Activated CD8-positive, alpha-beta T cell treated with anti-CD3 and anti-CD28 coated beads for 36 hours (primary cell): ENCODE measurements around the gene ABHD12. TPM values are rescaled to one million over a fixed set of nuclear protein-coding genes. Genes with fewer than 3 reads are reported as not detected.

Experiments used
- ATAC-seq: fragments of 200-7000 bp; cut with Tn5 transposase; one replicate; pipeline ENCODE4 v1.10.0; 2021; ENCODE audit warnings: mild to moderate bottlenecking, moderate library complexity
- CTCF ChIA-PET: fragments of 350-600 bp; sonication (Branson Sonifier 250); formaldehyde crosslinking; loops from one replicate; lab custom pipeline; 2021; ENCODE audit warnings: antibody characterized with exemption; lab: Charles Lee
- POLR2A ChIA-PET: fragments of 350-600 bp; sonication (Branson Sonifier 250); formaldehyde crosslinking; loops from one replicate; lab custom pipeline; 2021; ENCODE audit warnings: antibody characterized with exemption; lab: Charles Lee
- DNase-seq: peaks from one replicate; pipeline ENCODE4 v3.0.0-alpha.2; 2020
- H3K27ac Mint-ChIP-seq: one replicate; pipeline ENCODE4 v1.8.0; 2021; ENCODE audit warnings: mild to moderate bottlenecking, mixed read lengths
- H3K27me3 Mint-ChIP-seq: one replicate; pipeline ENCODE4 v1.8.0; 2021; ENCODE audit warnings: mixed read lengths
- H3K36me3 Mint-ChIP-seq: one replicate; pipeline ENCODE4 v1.8.0; 2021; ENCODE audit warnings: low read depth, mixed read lengths
- H3K4me1 Mint-ChIP-seq: one replicate; pipeline ENCODE4 v1.8.0; 2021; ENCODE audit warnings: low read depth, mixed read lengths
- H3K4me3 Mint-ChIP-seq: one replicate; pipeline ENCODE4 v1.8.0; 2021; ENCODE audit warnings: mild to moderate bottlenecking, moderate library complexity, mixed read lengths
- H3K9me3 Mint-ChIP-seq: one replicate; pipeline ENCODE4 v1.8.0; 2021; ENCODE audit warnings: mixed read lengths
- intact Hi-C: fragments of 100-400 bp; cut with micrococcal nuclease; formaldehyde crosslinking; loops from one replicate; pipeline ENCODE4 v1.10.0; 2022
- total RNA-seq, 2 experiments: library from RNA; stranded (reverse); gene quantifications; one replicate each; pipeline ENCODE4 v1.2.3, GENCODE V29; 2021
- TF ChIP-seq, protein P1 (sequence below): fragments of 200-600 bp; IDR thresholded peaks from one replicate; pipeline ENCODE4 v1.8.0; 2022; ENCODE audit warnings: antibody characterized with exemption, mild to moderate bottlenecking

ABHD12 gene
- total RNA-seq, 2 experiments from 2014 or later = 16.0 to 17.0 TPM

DNA sequence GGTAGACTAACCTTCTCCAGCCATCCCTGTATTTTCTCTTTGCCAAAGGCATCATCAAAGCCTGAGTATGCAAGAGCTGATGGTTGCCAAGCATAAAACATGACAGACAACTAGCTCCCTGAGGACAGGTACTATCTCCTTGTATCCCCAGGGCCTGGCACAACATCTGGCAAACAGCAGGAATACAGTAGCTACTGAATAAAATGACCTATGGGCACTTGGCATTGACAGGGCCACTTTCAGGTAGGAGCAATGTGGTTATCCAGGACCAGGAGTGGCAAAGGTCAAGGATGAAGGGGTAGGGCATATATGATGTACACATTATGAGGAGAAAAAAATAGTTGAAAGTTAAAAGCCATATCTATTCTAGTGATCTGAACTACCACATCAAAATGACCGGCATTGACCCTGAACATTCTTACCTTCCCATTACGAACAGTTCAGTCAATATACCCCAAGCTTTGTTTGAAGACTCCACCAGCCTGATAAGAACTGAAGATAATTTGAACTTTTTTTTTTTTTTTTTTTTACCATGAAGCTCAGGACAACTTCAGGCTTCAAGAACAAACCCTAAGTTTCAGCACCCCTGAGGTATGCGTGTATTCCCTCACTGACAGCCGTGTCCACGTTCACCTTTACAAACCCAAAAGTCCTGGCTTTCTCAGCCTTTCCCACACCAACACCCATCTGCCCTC is 12.3 kb downstream of the ABHD12 start:
- peaks cover 9% of the 10 kb centered on the region for H3K4me1 Mint-ChIP-seq
- no peak overlapping the region for H3K4me3 Mint-ChIP-seq
- TF ChIP-seq, protein P1, sequence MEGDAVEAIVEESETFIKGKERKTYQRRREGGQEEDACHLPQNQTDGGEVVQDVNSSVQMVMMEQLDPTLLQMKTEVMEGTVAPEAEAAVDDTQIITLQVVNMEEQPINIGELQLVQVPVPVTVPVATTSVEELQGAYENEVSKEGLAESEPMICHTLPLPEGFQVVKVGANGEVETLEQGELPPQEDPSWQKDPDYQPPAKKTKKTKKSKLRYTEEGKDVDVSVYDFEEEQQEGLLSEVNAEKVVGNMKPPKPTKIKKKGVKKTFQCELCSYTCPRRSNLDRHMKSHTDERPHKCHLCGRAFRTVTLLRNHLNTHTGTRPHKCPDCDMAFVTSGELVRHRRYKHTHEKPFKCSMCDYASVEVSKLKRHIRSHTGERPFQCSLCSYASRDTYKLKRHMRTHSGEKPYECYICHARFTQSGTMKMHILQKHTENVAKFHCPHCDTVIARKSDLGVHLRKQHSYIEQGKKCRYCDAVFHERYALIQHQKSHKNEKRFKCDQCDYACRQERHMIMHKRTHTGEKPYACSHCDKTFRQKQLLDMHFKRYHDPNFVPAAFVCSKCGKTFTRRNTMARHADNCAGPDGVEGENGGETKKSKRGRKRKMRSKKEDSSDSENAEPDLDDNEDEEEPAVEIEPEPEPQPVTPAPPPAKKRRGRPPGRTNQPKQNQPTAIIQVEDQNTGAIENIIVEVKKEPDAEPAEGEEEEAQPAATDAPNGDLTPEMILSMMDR = no peak
- CTCF ChIA-PET = interaction anchor here (0.7 to 1.0 kb wide), 2 partner anchors 21 to 67 kb away, joined by 3 read pairs; no protein-coding TSS in a partner anchor
- H3K9me3 Mint-ChIP-seq = no peaks in the 10 kb centered on the region
- POLR2A ChIA-PET = interaction anchor here (1.0 kb wide), 1 partner anchor 32 kb away, joined by 4 read pairs; no protein-coding TSS in a partner anchor
- H3K27me3 Mint-ChIP-seq = no peaks in the 10 kb centered on the region
- ATAC-seq (no peak), DNase-seq (no peak)
- H3K27ac Mint-ChIP-seq = no peak overlapping the region
- H3K36me3 Mint-ChIP-seq = peaks cover 7% of the 10 kb centered on the region
- intact Hi-C loops = no loop called here

DNA sequence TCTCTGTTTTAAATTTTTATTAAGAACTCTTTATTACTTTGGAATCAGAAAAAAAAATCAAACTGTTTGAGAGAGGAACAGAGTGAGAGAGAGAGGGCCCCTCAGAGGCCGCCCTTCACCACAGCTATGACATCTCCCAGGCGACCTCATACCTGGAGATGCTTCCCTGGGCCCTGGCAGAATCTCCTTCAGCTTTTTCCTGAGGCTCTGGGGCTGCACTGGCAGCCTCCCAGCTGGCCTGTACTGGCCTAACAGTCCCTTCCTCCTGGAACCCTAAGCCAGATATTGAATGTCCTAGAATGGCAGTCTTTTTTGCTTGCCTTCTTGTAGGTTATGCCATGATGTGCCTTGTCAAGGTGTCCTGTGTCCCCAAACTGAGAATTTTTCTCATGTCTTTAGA is 13.7 kb downstream of the ABHD12 start:
- TF ChIP-seq, protein P1 = no peak
- Mint-ChIP-seq H3K4me3 (no peak overlapping the region), H3K36me3 (peaks cover 9% of the 10 kb centered on the region), H3K27me3 (no peaks in the 10 kb centered on the region), H3K4me1 (peaks cover 7% of the 10 kb centered on the region), H3K9me3 (no peaks in the 10 kb centered on the region), H3K27ac (no peak overlapping the region)
- intact Hi-C loops = no loop called here
- ChIA-PET POLR2A (no interaction called here), CTCF (no interaction called here)
- no peak for DNase-seq
- no peak for ATAC-seq

DNA sequence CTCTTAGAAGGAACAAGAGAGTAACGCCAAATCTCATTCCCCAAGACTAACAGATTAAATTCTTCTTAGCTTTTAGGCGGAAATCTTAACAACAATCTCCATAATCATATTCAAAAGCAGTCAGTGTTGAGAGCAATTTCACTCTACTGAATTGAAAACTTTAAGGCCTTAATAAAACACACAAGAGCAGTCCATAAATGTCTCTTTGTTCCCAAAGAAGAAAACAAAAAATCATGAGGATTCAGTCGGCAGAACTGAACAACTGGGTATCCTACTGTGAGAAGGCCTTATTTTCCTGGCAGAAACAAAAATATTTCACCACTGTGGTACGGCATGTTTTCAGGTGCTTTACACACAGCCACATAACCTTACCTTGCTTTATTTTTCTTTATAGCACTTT is 14.4 kb downstream of the ABHD12 start:
- Mint-ChIP-seq H3K9me3 (no peaks in the 10 kb centered on the region), H3K27me3 (no peaks in the 10 kb centered on the region), H3K27ac (no peak overlapping the region), H3K36me3 (peaks cover 7% of the 10 kb centered on the region), H3K4me3 (no peak overlapping the region), H3K4me1 (peaks cover 11% of the 10 kb centered on the region)
- CTCF ChIA-PET = interaction anchor here (0.7 kb wide), 1 partner anchor 23 kb away, joined by 3 read pairs; no protein-coding TSS in a partner anchor
- intact Hi-C loops = no loop called here
- no peak for ATAC-seq
- DNase-seq = no peak
- POLR2A ChIA-PET = no interaction called here
- TF ChIP-seq, protein P1 = no peak

DNA sequence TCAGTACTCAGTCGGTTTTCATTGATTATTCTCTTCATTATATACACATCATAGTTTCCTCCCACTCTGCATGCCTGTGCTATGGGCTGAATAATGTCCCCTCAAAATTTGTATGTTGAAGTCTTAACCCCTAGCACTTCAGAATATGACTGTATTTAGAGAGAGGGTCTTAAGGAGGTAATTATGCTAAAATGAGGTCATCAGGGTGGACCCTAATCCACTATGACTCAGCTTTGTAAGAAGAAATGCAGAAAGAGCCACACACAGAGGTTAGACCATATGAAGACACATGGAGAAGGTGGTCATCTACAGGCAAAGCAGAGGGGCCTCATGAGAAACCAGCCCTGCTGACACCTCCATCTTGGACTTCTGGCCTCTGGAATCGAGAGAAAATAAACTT is 15.8 kb downstream of the ABHD12 start:
- CTCF ChIA-PET = no interaction called here
- DNase-seq = no peak

More for the DNA sequence above, 15.8 kb downstream of the ABHD12 start:
- Mint-ChIP-seq H3K9me3 (no peaks in the 10 kb centered on the region), H3K27ac (no peak overlapping the region), H3K4me3 (no peak overlapping the region), H3K36me3 (peaks cover 7% of the 10 kb centered on the region), H3K27me3 (no peaks in the 10 kb centered on the region), H3K4me1 (peaks cover 11% of the 10 kb centered on the region)
- intact Hi-C loops = no loop called here
- no peak for ATAC-seq
- TF ChIP-seq, protein P1 = no peak
- POLR2A ChIA-PET = interaction anchor here (1.0 kb wide), 1 partner anchor 35 kb away, joined by 3 read pairs; no protein-coding TSS in a partner anchor
